Hindlimb muscle (tissue), 1 donor: ENCODE data around the gene NRF1. TPM values are rescaled to one million over a fixed set of nuclear protein-coding genes. Genes with fewer than 3 reads are reported as not detected.

ENCODE experiments used
- DNase-seq: peaks from one replicate; pipeline ENCODE4 v3.0.0-alpha.2; 2013
- polyA plus RNA-seq: library from polyadenylated mRNA; unstranded; fragments of 120-200 nt; gene quantifications from one replicate; pipeline ENCODE4 v1.2.1, GENCODE V29; 2013; ENCODE audit not compliant: insufficient read length

Gene NRF1
- polyA plus RNA-seq, 1 donor = 14.7 TPM

- DNase-seq = no peak
Measured at GRCh38 chr7:129771201-129771927, 159.8 kb downstream of the NRF1 start.

- DNase-seq = no peak
Measured at GRCh38 chr7:129771928-129772479, 160.5 kb downstream of the NRF1 start.

GRCh38 chr7:129772646-129773280 lies 161.2 kb downstream of the NRF1 start:
- no peak for DNase-seq

GRCh38 chr7:129773328-129773731 lies 161.8 kb downstream of the NRF1 start:
- DNase-seq = no peak

GRCh38 chr7:129773871-129774270 lies 162.4 kb downstream of the NRF1 start:
- no peak for DNase-seq

GRCh38 chr7:129774359-129774758 lies 162.8 kb downstream of the NRF1 start:
- DNase-seq = no peak

GRCh38 chr7:129774871-129775694 lies 163.6 kb downstream of the NRF1 start:
- no peak for DNase-seq

- no peak for DNase-seq
Measured at GRCh38 chr7:129775695-129776361, 164.3 kb downstream of the NRF1 start.

- no peak for DNase-seq
Measured at GRCh38 chr7:129776362-129776722, 164.8 kb downstream of the NRF1 start.

- DNase-seq = no peak
Measured at GRCh38 chr7:129777195-129777844, 165.8 kb downstream of the NRF1 start.

GRCh38 chr7:129777993-129778769 lies 166.7 kb downstream of the NRF1 start:
- DNase-seq = no peak

GRCh38 chr7:129778770-129779601 lies 167.5 kb downstream of the NRF1 start:
- DNase-seq = no peak

- DNase-seq = no peak
Measured at GRCh38 chr7:129779602-129780256, 168.2 kb downstream of the NRF1 start.

GRCh38 chr7:129780257-129780973 lies 168.9 kb downstream of the NRF1 start:
- DNase-seq = no peak

GRCh38 chr7:129780974-129781927 lies 169.7 kb downstream of the NRF1 start:
- no peak for DNase-seq

GRCh38 chr7:129781928-129782817 lies 170.7 kb downstream of the NRF1 start:
- no peak for DNase-seq
